GM18520 (cell line): Measurements from ENCODE around the gene F2RL2.
A peak's percentile ranks its signal among the peaks of the same experiment; 100 is the strongest.

Experiments
- ATAC-seq: cut with Tn5 transposase; IDR thresholded peaks from one replicate; pipeline ENCODE4 v1.9.1; 2021; ENCODE audit not compliant: unreplicated experiment

Gene F2RL2

GRCh38 chr5:76590027-76590426, 33.2 kb downstream of the F2RL2 start:
- peak; percentile 94 for ATAC-seq

- no peak for ATAC-seq
These were observed 36.7 kb downstream of the F2RL2 start for GRCh38 chr5:76586531-76586930.

GRCh38 chr5:76585783-76586217, 37.4 kb downstream of the F2RL2 start:
- no peak for ATAC-seq

- no peak for ATAC-seq
These were observed 39.8 kb downstream of the F2RL2 start for GRCh38 chr5:76583163-76584047.

GRCh38 chr5:76582230-76583162, 40.7 kb downstream of the F2RL2 start:
- ATAC-seq, result peak; percentile 73

GRCh38 chr5:76580981-76581380, 42.2 kb downstream of the F2RL2 start:
- ATAC-seq, result no peak

- no peak for ATAC-seq
These were observed 43.9 kb downstream of the F2RL2 start for GRCh38 chr5:76579166-76579937.

- ATAC-seq, result no peak
These were observed 46.2 kb downstream of the F2RL2 start for GRCh38 chr5:76576996-76577395.

- ATAC-seq, result no peak
These were observed 46.8 kb downstream of the F2RL2 start for GRCh38 chr5:76576450-76576849.

GRCh38 chr5:76571559-76571958, 51.6 kb downstream of the F2RL2 start:
- ATAC-seq, result no peak

GRCh38 chr5:76570153-76570552, 53.0 kb downstream of the F2RL2 start:
- no peak for ATAC-seq
